GM12865 (cell line): ENCODE measurements around the gene CMTM5.

Experiments
- DNase-seq: peaks from one replicate; pipeline ENCODE4 v3.0.0; 2010; ENCODE audit warnings: low read depth
- H3K4me3 ChIP-seq: 2 replicates; pipeline ENCODE4 v1.5.1; 2011; ENCODE audit warnings: mild to moderate bottlenecking, low read depth, low read length, control low read depth
- CTCF ChIP-seq: IDR thresholded peaks from 2 replicates; pipeline ENCODE4 v1.5.1; 2011; ENCODE audit warnings: low read length, control low read depth, low read depth, inconsistent platforms; ENCODE audit not compliant: insufficient read depth; ENCODE audit errors: missing control alignments

CMTM5 gene

GRCh38 chr14:23358553-23359166 is 18.2 kb upstream of the CMTM5 start:
- no peak for TF ChIP-seq CTCF
- DNase-seq = no peak
- H3K4me3 ChIP-seq = no peak overlapping the region

GRCh38 chr14:23359167-23359626 is 17.6 kb upstream of the CMTM5 start:
- no peak overlapping the region for H3K4me3 ChIP-seq
- no peak for DNase-seq
- no peak for TF ChIP-seq CTCF

GRCh38 chr14:23359722-23360447 is 17.0 kb upstream of the CMTM5 start:
- no peak for TF ChIP-seq CTCF

GRCh38 chr14:23360496-23360895 is 16.4 kb upstream of the CMTM5 start:
- TF ChIP-seq CTCF = no peak
- no peak overlapping the region for H3K4me3 ChIP-seq
- DNase-seq = no peak

More at GRCh38 chr14:23359722-23360447, 17.0 kb upstream of the CMTM5 start:
- DNase-seq = no peak
- H3K4me3 ChIP-seq = no peak overlapping the region

GRCh38 chr14:23361320-23361719 is 15.5 kb upstream of the CMTM5 start:
- DNase-seq = peak; percentile 16
- H3K4me3 ChIP-seq = no peak overlapping the region
- no peak for TF ChIP-seq CTCF

GRCh38 chr14:23361763-23362162 is 15.1 kb upstream of the CMTM5 start:
- no peak for TF ChIP-seq CTCF
- no peak overlapping the region for H3K4me3 ChIP-seq
- no peak for DNase-seq
